GM10266 (cell line): ENCODE measurements around the gene SULT2A1.

Source experiments
- DNase-seq: peaks from one replicate; pipeline ENCODE4 v3.0.0; 2012; ENCODE audit errors: extremely low spot score
- TF ChIP-seq, protein P1 (sequence below): IDR thresholded peaks from 2 replicates; pipeline ENCODE4 v1.5.1; 2012; ENCODE audit warnings: mild to moderate bottlenecking, low read depth; ENCODE audit not compliant: control insufficient read depth, insufficient read depth; ENCODE audit errors: missing control alignments

The SULT2A1 gene

DNA sequence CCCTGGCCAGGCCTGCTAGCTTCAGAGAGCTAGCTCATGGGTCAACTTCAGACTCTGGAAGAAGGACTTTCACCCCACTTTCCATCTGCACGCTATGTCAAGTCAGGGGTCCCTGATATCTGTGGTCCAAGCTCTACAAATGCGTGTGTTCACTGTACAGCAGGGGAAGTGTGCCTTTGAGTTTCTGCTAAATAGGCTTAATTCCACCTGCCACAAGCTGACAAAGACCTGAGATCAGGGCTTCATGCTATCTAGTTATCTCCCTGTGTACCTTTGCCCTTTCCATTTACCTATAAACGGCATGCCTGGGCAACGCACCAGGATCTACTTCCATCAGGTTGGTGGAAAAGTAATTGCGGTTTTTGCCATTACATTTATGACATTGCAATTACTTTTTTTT is 10.7 kb upstream of the SULT2A1 start:
- TF ChIP-seq, protein P1, sequence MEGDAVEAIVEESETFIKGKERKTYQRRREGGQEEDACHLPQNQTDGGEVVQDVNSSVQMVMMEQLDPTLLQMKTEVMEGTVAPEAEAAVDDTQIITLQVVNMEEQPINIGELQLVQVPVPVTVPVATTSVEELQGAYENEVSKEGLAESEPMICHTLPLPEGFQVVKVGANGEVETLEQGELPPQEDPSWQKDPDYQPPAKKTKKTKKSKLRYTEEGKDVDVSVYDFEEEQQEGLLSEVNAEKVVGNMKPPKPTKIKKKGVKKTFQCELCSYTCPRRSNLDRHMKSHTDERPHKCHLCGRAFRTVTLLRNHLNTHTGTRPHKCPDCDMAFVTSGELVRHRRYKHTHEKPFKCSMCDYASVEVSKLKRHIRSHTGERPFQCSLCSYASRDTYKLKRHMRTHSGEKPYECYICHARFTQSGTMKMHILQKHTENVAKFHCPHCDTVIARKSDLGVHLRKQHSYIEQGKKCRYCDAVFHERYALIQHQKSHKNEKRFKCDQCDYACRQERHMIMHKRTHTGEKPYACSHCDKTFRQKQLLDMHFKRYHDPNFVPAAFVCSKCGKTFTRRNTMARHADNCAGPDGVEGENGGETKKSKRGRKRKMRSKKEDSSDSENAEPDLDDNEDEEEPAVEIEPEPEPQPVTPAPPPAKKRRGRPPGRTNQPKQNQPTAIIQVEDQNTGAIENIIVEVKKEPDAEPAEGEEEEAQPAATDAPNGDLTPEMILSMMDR: no peak
- no peak for DNase-seq

DNA sequence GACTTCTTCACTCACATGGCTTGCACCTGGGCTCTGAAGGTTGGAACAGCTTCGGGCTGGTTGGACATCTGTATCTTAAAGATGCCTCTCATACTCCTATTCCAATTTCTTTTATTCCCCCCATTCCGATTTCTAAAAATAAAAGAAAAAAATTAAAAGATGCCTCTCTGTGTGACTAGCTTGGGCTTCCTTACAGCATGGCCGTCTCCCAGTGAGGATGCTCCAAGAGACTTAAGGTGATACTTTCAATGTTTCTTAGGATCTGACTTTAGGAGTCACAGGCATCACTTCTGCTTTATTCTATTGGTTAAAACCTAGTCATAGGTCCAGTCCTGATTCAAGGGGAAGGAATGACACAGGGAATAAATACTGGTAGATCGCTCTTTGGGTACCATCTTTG is 9.9 kb upstream of the SULT2A1 start:
- DNase-seq: no peak
- TF ChIP-seq, protein P1: no peak

DNA sequence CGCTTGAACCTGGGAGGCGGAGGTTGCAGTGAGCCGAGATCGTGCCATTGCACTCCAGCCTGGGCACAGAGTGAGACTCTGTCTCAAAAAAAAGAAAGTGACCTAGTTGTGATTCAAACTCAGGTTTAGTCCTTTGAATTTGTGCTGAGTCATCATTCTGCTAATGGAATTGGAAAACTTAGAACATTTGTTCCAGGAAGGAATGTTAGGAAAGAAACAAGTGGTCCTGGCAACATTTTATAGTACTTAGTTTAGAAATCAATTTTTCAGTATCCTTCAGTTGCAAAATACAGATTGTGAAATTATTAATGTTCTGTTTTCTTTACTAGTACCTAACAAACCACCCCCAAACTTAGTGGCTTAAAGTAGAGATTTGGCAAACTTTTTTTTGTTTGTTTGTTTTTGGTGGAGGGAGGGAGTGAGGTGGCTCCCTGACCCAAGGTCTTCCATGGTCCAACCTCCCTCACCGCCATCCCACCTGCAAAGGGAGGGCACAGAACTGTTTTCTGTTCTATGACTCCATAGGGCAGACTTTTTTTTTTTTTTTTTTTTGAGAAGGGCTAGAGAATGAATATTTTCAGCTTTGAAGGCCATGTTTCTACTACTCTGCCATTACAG is 9.2 kb upstream of the SULT2A1 start:
- TF ChIP-seq, protein P1: no peak
- no peak for DNase-seq

DNA sequence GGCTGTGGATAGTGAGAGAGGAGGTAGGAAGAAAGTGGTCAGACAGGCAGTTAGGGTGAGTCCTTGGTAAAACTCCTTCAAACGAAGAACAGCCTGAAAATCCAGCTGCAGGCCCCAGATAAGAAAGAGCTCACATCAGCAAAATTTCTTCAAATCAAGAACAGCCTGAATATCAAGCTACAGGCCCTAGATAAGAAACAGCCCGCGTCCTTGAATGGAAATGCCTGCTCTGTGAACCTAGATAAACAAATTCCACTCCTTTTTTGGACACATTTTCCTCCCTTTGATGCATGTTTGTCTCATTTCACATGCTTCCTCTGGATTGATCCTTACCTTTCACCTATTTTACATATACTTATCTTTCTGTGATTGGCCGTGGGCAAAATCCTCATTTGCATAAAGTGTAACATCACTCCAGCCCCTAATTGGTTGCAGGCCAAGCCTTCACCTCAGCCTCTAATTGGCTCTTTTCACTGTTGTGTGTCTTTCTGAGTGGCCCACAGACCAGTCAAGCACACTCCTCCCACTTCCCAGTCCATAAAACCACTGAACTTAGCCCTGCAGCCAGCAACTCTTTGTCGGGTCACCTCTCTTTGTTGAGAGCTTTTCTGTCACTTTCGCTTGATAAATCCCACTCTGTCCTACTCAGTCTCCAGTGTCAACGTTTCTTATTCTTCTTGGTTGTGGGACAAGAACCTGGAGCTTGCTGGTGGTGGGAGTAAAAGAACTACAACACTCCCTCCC is 6.0 kb upstream of the SULT2A1 start:
- TF ChIP-seq, protein P1: no peak
- DNase-seq: no peak

DNA sequence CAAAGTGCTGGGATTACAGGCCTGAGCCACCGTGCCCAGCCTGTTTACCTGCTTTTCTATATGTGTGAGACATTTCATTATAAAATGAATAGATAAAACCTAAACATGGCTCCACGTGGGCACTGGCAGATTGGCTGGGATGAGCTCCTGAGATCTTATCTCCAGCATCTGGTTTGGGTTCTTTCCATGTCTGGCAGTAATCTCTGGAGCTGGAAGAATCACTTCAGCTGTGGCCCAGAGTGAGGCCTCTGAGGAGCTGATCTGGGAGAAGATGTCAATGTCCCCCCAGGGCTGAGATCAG is 5.5 kb upstream of the SULT2A1 start:
- TF ChIP-seq, protein P1: no peak
- no peak for DNase-seq

DNA sequence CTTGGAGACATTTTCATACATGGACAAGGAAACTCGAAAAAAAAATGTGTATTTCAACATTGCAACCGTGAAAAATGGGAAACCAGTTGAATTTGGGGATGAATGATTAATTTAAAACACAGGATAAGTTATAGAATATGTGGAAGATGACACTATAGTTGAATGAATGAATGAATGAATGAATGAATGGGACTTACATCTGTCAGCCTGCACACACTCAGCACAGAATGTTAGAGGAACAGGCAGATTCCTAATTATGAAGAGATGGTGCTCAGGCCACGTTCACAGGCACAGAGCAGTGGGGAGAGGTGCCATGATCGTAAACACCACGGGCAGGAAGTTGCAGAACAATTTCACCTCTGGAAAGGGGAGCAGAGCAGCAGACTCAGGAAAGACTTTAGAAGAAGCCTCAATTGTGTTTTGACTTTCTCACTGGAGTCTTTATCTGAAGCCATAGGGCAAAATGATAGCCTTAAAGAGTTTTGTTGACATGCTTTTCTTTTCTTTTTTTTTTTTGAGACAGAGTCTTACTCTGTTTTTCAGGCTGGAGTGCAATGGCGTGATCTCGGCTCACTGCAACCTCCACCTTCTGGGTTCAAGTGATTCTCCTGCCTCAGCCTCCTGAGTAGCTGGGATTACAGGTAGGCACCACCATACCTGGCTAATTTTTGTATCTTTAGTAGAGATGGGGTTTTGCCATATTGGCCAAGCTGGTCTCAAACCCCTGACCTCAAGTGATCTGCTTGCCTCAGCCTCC is 4.9 kb upstream of the SULT2A1 start:
- TF ChIP-seq, protein P1: no peak
- DNase-seq: no peak

DNA sequence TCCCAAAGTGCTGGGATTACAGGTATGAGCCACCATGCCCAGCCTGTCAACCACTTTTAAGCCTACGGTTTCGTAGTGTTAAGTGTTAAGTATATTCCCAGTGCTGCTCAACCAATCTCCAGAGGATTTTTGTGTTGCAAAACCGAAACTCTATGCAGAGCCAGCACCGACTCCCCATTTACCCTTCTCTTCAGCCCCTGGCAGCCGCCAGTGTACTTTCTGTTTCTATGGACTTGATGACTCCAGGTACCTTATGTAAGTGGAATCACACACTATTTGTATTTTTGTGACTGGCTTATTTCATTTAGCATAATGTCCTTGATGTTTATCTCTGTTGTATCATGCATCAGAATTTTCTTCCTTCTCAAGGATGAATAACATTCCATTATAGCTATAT is 1.1 kb downstream of the SULT2A1 start:
- DNase-seq: no peak
- TF ChIP-seq, protein P1: no peak
